GM23248 (cell line): ENCODE results near the gene STX2.

ENCODE experiments used
- EZH2 ChIP-seq: fragments of 200-600 bp; sonication (generic); IDR thresholded peaks from 2 replicates; pipeline ENCODE4 v1.6.1; 2018; ENCODE audit warnings: antibody characterized with exemption, mild to moderate bottlenecking; ENCODE audit not compliant: insufficient read depth, poor library complexity, severe bottlenecking
- EZH2phosphoT487 ChIP-seq: fragments of 200-600 bp; sonication (generic); IDR thresholded peaks from 2 replicates; pipeline ENCODE4 v1.6.1; 2018; ENCODE audit warnings: antibody characterized with exemption, moderate library complexity, mild to moderate bottlenecking, low read depth; ENCODE audit not compliant: insufficient read depth

DNA sequence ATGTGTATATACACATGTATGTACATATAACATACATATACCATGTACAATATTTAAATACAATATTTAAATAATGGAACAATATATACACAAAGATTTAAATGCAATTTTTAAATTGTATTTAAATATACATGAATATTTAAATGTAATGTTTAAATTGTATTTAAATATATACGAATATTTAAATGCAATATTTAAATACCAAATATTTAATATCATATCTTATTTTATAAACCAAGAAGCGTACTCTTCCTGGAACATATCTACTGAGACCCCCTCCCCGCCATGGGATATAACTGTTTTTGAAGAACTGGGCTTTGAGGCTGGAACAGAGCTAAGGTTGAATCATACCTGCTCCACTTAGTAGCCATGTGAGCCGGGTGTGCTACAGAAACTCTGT lies 93.1 kb downstream of the STX2 start:
- TF ChIP-seq EZH2 (no peak), EZH2phosphoT487 (no peak)
